K562 treated with DMSO at 1 percent for 48 hours (cell line): Measurements from ENCODE around the gene SLITRK3. TPM values are rescaled to one million over a fixed set of nuclear protein-coding genes. Genes with fewer than 3 reads are reported as not detected.

Experiments used
- total RNA-seq: library from RNA; unstranded; fragments of 300-600 nt; gene quantifications from 2 replicates; pipeline ENCODE4 v1.2.3, GENCODE V29; 2022; ENCODE audit warnings: low replicate concordance; ENCODE audit errors: extremely low read depth

The SLITRK3 gene, protein sequence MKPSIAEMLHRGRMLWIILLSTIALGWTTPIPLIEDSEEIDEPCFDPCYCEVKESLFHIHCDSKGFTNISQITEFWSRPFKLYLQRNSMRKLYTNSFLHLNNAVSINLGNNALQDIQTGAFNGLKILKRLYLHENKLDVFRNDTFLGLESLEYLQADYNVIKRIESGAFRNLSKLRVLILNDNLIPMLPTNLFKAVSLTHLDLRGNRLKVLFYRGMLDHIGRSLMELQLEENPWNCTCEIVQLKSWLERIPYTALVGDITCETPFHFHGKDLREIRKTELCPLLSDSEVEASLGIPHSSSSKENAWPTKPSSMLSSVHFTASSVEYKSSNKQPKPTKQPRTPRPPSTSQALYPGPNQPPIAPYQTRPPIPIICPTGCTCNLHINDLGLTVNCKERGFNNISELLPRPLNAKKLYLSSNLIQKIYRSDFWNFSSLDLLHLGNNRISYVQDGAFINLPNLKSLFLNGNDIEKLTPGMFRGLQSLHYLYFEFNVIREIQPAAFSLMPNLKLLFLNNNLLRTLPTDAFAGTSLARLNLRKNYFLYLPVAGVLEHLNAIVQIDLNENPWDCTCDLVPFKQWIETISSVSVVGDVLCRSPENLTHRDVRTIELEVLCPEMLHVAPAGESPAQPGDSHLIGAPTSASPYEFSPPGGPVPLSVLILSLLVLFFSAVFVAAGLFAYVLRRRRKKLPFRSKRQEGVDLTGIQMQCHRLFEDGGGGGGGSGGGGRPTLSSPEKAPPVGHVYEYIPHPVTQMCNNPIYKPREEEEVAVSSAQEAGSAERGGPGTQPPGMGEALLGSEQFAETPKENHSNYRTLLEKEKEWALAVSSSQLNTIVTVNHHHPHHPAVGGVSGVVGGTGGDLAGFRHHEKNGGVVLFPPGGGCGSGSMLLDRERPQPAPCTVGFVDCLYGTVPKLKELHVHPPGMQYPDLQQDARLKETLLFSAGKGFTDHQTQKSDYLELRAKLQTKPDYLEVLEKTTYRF
- not detected in 2 replicates for total RNA-seq

GRCh38 chr3:165195640-165196576, at the start of gene SLITRK3:
Gene SLITRK3 (minus strand): TSS chr3:165196384. CDS start chr3:165190830, 5,554 bp downstream.

Other genes with a start within 250 kb of the SLITRK3 start
- not detected in 2 replicates for gene SI, start 117.9 kb downstream of the SLITRK3 start, total RNA-seq